ENCODE measurements around the gene U2AF2.
A peak's percentile ranks its signal among the peaks of the same experiment; 100 is the strongest.

U2AF2 gene

GRCh38 chr19:55660404-55660803 is 5.6 kb downstream of the U2AF2 start:
- DNase-seq, result no peak

DNA sequence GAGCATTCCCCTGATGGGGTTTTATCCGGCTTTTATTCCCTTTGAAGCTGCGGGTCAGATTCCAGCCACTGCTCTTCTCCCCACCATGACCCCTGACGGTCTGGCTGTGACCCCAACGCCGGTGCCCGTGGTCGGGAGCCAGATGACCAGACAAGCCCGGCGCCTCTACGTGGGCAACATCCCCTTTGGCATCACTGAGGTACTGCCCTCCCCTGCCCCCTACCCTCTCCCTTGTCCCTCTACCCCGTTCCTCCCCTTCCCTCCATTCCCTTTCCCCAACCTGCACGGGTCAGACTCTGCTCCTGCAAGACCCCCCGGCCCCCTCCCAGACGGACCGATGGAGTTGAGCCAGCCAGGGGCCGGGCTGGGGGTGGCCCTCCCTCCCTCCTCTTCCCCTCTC is 6.2 kb downstream of the U2AF2 start:
- DNase-seq, result no peak

DNA sequence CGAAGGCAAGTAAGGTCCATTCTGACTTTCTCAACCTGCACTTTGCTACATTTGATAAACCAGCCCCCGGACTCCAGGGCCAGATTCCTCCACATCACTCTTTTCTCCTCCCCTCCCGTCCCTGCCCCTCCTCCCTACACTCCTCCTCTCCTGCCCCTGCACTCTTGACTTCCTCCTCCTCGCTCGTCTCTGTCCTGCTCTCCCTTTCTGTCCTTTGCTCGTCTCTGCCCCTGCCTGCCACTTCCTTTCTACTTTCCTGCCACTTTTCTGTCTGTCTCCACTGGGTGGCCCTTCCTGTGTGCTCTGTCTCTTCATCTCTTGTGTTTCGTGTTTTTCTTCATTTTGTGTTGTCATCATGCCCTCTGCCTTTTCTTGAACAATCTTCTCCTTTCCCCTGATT is 7.0 kb downstream of the U2AF2 start:
- no peak for DNase-seq

GRCh38 chr19:55663846-55664536 is 9.2 kb downstream of the U2AF2 start:
- no peak for DNase-seq

DNA sequence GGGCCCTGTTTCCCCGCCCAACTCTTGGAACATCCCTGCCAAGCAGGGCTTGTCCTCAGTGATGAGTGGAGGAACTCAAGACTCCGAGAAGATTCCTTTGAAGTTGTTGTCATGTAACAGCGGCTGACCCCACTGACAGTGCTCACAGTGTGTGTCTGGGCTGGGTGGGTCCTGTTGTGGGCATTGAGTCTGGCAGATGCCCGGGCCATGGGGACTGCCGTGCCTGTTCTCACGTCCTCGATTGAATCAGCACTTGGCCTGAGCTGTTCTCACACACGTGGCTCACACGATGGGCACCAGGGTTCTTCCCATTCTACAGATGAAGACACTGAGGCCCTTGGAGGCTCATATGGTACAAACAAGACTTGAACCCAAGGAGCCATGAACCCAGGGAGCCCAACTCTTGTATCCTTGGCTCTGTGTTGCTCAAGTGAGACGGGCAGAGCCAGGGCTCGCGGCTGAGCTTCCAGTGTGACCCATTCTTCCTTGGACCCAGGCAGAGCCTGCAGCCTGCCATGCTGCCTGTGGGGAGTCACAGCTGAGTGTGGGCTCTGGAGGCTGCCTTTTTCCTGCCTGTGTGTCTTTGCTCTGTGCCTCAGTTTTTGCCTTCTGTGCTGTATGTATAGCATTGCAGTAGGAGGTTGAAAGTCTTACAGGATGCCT is 11.6 kb downstream of the U2AF2 start:
- no peak for DNase-seq

DNA sequence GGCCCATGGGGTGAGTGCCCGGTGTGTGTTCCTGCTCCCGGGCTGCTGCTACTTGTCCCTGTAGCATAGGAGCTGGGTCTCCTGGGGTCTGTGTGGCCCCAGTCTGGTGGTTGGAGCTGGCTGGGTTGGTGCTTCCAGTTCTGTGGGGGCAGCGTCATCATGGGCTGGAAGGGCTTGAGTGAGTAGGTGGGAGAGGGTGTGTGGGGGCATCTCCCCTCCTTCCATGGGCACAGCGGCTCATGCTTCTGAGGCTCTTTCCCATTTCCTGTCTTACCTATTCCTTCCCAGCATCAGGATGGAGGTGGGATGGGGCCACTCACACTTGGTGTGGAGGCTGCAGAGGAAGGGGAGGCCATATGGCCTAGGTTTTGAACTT is 12.2 kb downstream of the U2AF2 start:
- DNase-seq, result no peak

GRCh38 chr19:55667511-55667910 is 12.7 kb downstream of the U2AF2 start:
- no peak for DNase-seq

DNA sequence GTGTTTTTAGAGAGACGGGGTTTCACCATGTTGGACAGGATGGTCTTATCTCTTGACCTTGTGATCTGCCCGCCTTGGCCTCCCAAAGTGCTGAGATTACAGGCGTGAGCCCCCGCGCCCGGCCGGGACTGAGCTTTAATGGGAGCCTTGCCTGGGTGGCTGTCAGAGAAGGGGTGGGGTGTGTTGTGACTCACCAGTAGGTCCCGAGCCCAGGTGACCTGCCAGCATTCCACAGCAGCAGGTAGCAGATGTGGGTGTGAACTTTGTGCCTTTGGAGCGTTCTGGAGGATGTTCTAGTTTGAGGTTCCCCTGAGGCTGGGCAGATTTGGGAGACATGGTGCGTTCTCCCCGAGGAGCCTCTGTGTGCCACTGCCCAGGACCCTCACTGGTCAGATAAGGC is 13.1 kb downstream of the U2AF2 start:
- no peak for DNase-seq

- DNase-seq, result no peak
Measured at GRCh38 chr19:55668603-55669348, 13.9 kb downstream of the U2AF2 start.

GRCh38 chr19:55669418-55670279 is 14.8 kb downstream of the U2AF2 start:
- no peak for DNase-seq

GRCh38 chr19:55670280-55671053 is 15.6 kb downstream of the U2AF2 start:
- DNase-seq, result no peak

GRCh38 chr19:55671054-55671378 is 16.2 kb downstream of the U2AF2 start:
- DNase-seq, result no peak

DNA sequence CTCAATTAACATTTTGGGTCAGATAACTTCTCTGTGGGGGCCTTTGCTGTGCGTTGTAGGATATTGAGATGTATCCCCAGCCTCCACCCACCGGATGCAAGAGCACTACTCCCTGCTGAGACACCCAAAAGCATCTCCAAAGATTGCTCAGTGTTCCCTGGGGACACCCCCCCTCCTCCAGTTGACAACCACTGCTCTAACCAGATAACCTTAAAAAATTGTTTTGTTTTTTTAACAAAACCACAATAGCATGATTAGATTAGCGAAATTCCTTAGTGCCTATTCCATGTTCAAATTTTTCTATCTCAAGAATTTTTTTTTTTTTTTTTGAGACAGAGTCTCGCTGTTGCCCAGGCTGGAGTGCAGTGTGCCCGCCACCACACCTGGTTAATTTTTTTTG is 17.6 kb downstream of the U2AF2 start:
- no peak for DNase-seq

GRCh38 chr19:55673465-55673864 is 18.6 kb downstream of the U2AF2 start:
- no peak for DNase-seq

DNA sequence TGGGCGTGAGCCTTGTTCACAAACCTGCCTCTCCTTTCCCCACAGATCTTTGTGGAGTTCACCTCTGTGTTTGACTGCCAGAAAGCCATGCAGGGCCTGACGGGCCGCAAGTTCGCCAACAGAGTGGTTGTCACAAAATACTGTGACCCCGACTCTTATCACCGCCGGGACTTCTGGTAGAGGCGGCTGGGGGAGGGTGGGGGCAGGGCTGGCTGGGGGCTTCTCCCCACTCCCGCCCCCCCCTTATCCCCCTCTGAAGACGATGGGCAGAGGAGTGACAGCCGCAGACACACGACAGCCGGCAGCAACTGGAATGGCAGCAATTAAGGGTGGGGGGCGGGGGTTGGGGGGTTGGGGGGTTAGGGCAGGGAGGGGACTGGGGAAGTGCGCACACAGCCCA is 19.1 kb downstream of the U2AF2 start:
- DNase-seq, result no peak

DNA sequence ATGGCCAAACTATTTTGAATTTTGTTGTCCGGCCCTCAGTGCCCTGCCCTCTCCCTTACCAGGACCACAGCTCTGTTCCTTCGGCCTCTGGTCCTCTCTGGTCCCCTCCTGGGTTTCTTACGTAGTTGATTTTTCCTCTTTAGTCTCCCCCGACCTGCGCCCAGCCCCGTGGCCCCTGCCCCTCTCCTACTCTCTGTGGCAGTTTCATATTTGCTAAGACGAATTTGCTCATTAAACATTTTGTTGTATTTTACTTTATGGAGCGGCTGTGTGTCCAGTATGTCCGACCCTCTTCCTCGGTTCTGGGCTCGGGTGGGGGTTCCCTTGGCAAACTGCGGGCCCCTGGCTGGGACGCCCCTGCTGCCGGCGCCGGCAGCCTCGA is 19.6 kb downstream of the U2AF2 start:
- DNase-seq, result no peak

- peak; percentile 96 for DNase-seq
Measured at GRCh38 chr19:55674841-55675660, 20.2 kb downstream of the U2AF2 start, which contains the start of gene EPN1. TSS of gene EPN1 (plus strand) at chr19:55675226. CDS start at chr19:55678628, 3,402 bp downstream.

DNA sequence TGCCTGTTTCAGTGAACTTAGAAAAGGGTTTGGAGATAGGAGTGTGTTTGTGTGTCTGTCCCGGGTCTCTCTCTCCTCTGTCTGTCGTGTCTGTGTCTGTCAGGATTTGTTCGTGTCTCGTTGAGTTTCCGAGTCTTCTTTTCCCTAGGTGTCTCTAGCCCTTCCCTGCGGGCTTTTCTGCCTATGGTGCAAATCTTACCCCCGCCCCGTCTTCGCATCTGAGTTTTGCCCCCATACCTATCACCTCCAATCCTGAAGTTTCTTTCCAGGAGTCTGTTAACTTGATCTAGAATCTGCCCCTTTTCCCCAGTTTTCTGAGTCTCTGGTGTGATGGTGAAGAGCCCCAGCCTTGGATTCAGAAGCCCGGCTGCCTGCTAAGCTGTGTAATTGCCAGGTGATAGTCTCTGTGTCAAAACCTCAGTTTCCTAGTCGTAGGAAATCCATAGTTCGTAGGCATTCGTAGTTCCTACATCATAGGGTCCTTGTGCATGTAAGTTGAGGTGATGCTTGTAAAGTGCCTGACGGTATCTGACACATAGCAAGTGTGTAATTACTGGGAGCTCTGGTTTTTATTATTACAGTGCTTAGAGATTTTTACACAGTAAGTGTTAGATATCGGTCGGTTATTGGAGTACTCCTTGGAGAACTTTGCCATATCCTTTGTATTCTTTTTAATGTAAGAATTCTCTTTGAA is 21.0 kb downstream of the U2AF2 start:
- DNase-seq, result no peak

DNA sequence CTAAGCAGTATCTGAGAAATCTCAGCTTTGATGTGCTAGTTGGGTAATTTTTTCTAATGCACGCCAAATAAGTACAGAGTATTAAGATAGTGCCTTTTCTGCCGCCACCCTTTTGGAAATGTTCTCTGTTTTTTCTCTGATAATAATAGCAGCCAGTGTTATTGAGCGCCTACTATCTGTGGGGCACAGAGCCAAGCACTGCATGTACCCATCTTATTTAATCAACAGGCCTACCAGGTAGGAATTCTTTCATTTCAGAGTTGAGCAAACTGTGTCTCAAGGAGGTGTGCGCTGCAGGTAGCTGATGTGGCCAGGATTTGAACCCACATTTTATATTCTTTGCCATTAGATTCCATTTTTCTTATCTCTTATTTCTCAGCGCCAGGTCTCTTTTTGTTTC is 21.5 kb downstream of the U2AF2 start:
- no peak for DNase-seq

DNA sequence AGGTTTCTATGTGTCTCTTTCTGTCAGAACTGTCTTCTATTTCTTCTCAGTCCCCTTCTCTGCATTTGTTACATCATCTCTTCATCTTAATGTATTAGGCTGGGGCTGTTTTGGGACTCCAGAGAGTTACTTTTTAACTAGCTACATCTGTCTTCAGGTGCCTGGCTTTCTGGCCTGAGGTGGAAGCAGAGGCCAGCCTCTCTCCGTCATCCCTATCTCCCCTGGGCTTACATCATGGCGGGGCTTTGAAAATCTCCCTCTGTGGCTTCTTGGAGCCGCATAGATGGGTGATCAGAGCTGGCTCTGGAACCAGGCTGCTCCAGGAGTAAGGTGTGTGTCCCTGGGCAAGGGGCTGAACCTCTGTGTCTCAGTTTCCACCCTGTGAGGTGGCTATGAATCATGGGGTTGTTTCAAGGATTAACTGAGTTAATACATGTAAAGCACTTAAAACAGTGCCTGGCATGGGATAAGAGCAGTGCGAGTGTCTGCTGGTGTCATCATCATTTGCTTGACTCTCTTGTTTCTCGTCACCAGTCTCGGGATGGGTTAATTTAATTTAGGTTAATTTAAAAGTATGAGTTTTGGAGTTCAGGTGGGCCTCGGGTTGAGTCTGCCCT is 22.2 kb downstream of the U2AF2 start:
- DNase-seq, result no peak

Data from retina (tissue), 1 donor.